SU-DHL-6 (cell line): Measurements from ENCODE around the gene ABL2.

Experiments used
- CTCF ChIP-seq: fragments of 200-600 bp; sonication (generic); IDR thresholded peaks from one replicate; pipeline ENCODE4 v1.5.1; 2017; ENCODE audit warnings: antibody characterized with exemption, mild to moderate bottlenecking, low read length, moderate library complexity; ENCODE audit not compliant: insufficient read depth, poor library complexity, severe bottlenecking
- EZH2phosphoT487 ChIP-seq: fragments of 200-600 bp; sonication (generic), shearing (Covaris generic); conservative IDR thresholded peaks from 2 replicates; pipeline ENCODE4 v1.6.1; 2018; ENCODE audit warnings: mild to moderate bottlenecking, antibody characterized with exemption, low read length, moderate library complexity, mixed read lengths

DNA sequence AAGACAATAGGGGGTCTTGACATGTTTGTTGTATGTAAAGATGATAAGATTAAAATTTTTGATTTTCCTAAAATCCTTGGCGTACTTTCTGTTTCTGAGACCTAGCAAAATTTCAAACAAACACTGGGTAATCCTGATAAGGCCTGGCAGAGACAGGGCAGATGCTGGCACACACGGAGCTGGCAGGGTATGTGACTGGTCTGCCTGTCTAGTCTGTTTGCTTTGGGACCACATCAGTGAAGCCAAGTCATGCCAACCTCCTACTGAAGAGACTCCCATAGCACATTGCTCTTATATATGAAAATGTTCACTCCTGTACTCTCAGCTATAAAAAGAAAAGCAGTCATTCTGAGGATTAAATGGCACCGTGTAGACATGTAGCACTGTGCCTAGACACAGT lies 133.6 kb downstream of the ABL2 start:
- TF ChIP-seq CTCF (no peak), EZH2phosphoT487 (no peak)
